H9 (cell line): ENCODE results near the gene MRPS6. TPM values are rescaled to one million over a fixed set of nuclear protein-coding genes. Genes with fewer than 3 reads are reported as not detected.

Experiments
- DNase-seq: peaks from one replicate; pipeline ENCODE4 v3.0.0-alpha.2; 2017
- H2AFZ ChIP-seq: one replicate; pipeline ENCODE4 v1.6.1; 2013; ENCODE audit warnings: mild to moderate bottlenecking, low read length, control low read depth, moderate library complexity
- H2AK5ac ChIP-seq: 2 replicates; pipeline ENCODE4 v1.6.1; 2013; ENCODE audit warnings: low read length, control low read depth, mixed read lengths; ENCODE audit not compliant: insufficient read length
- H2BK120ac ChIP-seq: one replicate; pipeline ENCODE4 v1.6.1; 2013; ENCODE audit warnings: low read depth, mild to moderate bottlenecking, low read length, control low read depth, inconsistent platforms; ENCODE audit not compliant: poor library complexity, severe bottlenecking
- H2BK12ac ChIP-seq: 2 replicates; pipeline ENCODE4 v1.6.1; 2013; ENCODE audit warnings: low read length, control low read depth, mixed read lengths, low read depth; ENCODE audit not compliant: insufficient read length
- H2BK15ac ChIP-seq: 2 replicates; pipeline ENCODE4 v1.6.1; 2013; ENCODE audit warnings: low read depth, low read length, control low read depth
- H2BK20ac ChIP-seq: one replicate; pipeline ENCODE4 v1.6.1; 2013; ENCODE audit warnings: low read depth, mild to moderate bottlenecking, low read length, control low read depth, inconsistent platforms; ENCODE audit not compliant: poor library complexity, severe bottlenecking
- H2BK5ac ChIP-seq: 2 replicates; pipeline ENCODE4 v1.6.1; 2013; ENCODE audit warnings: low read length, control low read depth, mixed read lengths; ENCODE audit not compliant: insufficient read length
- H3K14ac ChIP-seq: 2 replicates; pipeline ENCODE4 v1.6.1; 2013; ENCODE audit warnings: low read length, control low read depth; ENCODE audit not compliant: insufficient read depth
- H3K18ac ChIP-seq: 2 replicates; pipeline ENCODE4 v1.6.1; 2013; ENCODE audit warnings: low read depth, mild to moderate bottlenecking, mixed read lengths, low read length, control low read depth; ENCODE audit not compliant: insufficient read length
- H3K23ac ChIP-seq: 2 replicates; pipeline ENCODE4 v1.6.1; 2013; ENCODE audit warnings: low read length, control low read depth, mixed read lengths, low read depth; ENCODE audit not compliant: insufficient read length
- H3K23me2 ChIP-seq: 2 replicates; pipeline ENCODE4 v1.6.1; 2013; ENCODE audit warnings: low read depth, mild to moderate bottlenecking, mixed read lengths, low read length, control low read depth; ENCODE audit not compliant: insufficient read length, poor library complexity, severe bottlenecking
- H3K27ac ChIP-seq: 2 replicates; pipeline ENCODE4 v1.5.1; 2013; ENCODE audit warnings: low read length, control low read depth, mixed read lengths, low read depth; ENCODE audit not compliant: insufficient read length
- H3K27me3 ChIP-seq: 2 replicates; pipeline ENCODE4 v1.6.1; 2013; ENCODE audit warnings: low read length, control low read depth, inconsistent platforms; ENCODE audit not compliant: insufficient read depth
- H3K4ac ChIP-seq: 2 replicates; pipeline ENCODE4 v1.6.1; 2013; ENCODE audit warnings: low read depth, mild to moderate bottlenecking, control low read depth, inconsistent platforms, low read length, moderate library complexity
- H3K4me1 ChIP-seq: 2 replicates; pipeline ENCODE4 v1.6.1; 2013; ENCODE audit warnings: low read length, control low read depth, inconsistent platforms; ENCODE audit not compliant: insufficient read depth
- H3K4me2 ChIP-seq: 2 replicates; pipeline ENCODE4 v1.6.1; 2013; ENCODE audit warnings: low read length, control low read depth, mixed read lengths; ENCODE audit not compliant: insufficient read length, insufficient read depth
- H3K56ac ChIP-seq: 2 replicates; pipeline ENCODE4 v1.6.1; 2013; ENCODE audit warnings: low read depth, mild to moderate bottlenecking, mixed read lengths, low read length, control low read depth; ENCODE audit not compliant: insufficient read length
- H3K79me1 ChIP-seq: 2 replicates; pipeline ENCODE4 v1.6.1; 2013; ENCODE audit warnings: low read depth, mild to moderate bottlenecking, moderate library complexity, low read length, control low read depth, inconsistent platforms; ENCODE audit not compliant: insufficient read depth, poor library complexity, severe bottlenecking
- H3K79me2 ChIP-seq: 2 replicates; pipeline ENCODE4 v1.6.1; 2013; ENCODE audit warnings: low read length, control low read depth, inconsistent platforms; ENCODE audit not compliant: insufficient read depth
- H3K9ac ChIP-seq: 2 replicates; pipeline ENCODE4 v1.6.1; 2013; ENCODE audit warnings: low read length, control low read depth, mixed read lengths; ENCODE audit not compliant: insufficient read length; ENCODE audit errors: extremely low read depth
- H3K9me3 ChIP-seq: one replicate; pipeline ENCODE4 v1.6.1; 2013; ENCODE audit warnings: low read depth, low read length, inconsistent platforms; ENCODE audit not compliant: control insufficient read depth
- H3T11ph ChIP-seq: one replicate; pipeline ENCODE4 v1.6.1; 2013; ENCODE audit warnings: mild to moderate bottlenecking, low read length, control low read depth, inconsistent platforms
- H4K20me1 ChIP-seq: one replicate; pipeline ENCODE4 v1.6.1; 2013; ENCODE audit not compliant: control insufficient read depth, insufficient read length, insufficient read depth
- H4K5ac ChIP-seq: 2 replicates; pipeline ENCODE4 v1.6.1; 2013; ENCODE audit warnings: low read depth, mild to moderate bottlenecking, mixed read lengths, low read length, control low read depth; ENCODE audit not compliant: insufficient read length
- H4K8ac ChIP-seq: replicated peaks from 2 replicates; pipeline ENCODE4 v1.6.1; 2013; ENCODE audit warnings: low read length, control low read depth, mixed read lengths, low read depth; ENCODE audit not compliant: insufficient read length
- H4K91ac ChIP-seq: 2 replicates; pipeline ENCODE4 v1.6.1; 2013; ENCODE audit warnings: low read depth, mild to moderate bottlenecking, moderate library complexity, mixed read lengths, low read length, control low read depth; ENCODE audit not compliant: insufficient read length
- H3K27ac Mint-ChIP-seq, 3 experiments: 2 replicates in 2 of 3; 3 replicates in 1 of 3; pipeline ENCODE4 v1.8.0; 2020 to 2021; ENCODE audit warnings: mixed read lengths in 3 of 3, mild to moderate bottlenecking in 1 of 3, moderate library complexity in 1 of 3
- H3K27me3 Mint-ChIP-seq: 2 replicates; pipeline ENCODE4 v1.8.0; 2021; ENCODE audit warnings: low read depth, mild to moderate bottlenecking, moderate library complexity, mixed read lengths
- H3K36me3 Mint-ChIP-seq, 3 experiments: 2 replicates in 2 of 3; 3 replicates in 1 of 3; pipeline ENCODE4 v1.8.0; 2020 to 2021; ENCODE audit warnings: low read depth in 3 of 3, mixed read lengths in 3 of 3; ENCODE audit not compliant: insufficient read depth in 1 of 3
- H3K4me1 Mint-ChIP-seq, 2 experiments: 2 replicates each; pipeline ENCODE4 v1.8.0; 2020; ENCODE audit warnings: mixed read lengths in 2 of 2
- H3K4me3 Mint-ChIP-seq, 2 experiments: 2 replicates in 1 of 2; 3 replicates in 1 of 2; pipeline ENCODE4 v1.8.0; 2020 to 2021; ENCODE audit warnings: mild to moderate bottlenecking in 2 of 2, mixed read lengths in 2 of 2, moderate library complexity in 1 of 2
- H3K9me3 Mint-ChIP-seq, 2 experiments: 2 replicates in 1 of 2; 3 replicates in 1 of 2; pipeline ENCODE4 v1.8.0; 2020; ENCODE audit warnings: mild to moderate bottlenecking in 2 of 2, mixed read lengths in 2 of 2, moderate library complexity in 1 of 2
- CTCF ChIP-seq: fragments of 200-600 bp; sonication (generic); conservative IDR thresholded peaks from 3 replicates; pipeline ENCODE4 v1.8.0; 2021; ENCODE audit warnings: antibody characterized with exemption, mild to moderate bottlenecking
- WGBS: extraction: QIAGEN DNeasy Blood & Tissue Kit; methylation state at CpG from one replicate; pipeline ENCODE4 v1.1.7; 2013; ENCODE audit warnings: missing lambda C conversion rate, low lambda C conversion rate, mixed read lengths; ENCODE audit not compliant: insufficient read length; ENCODE audit errors: extremely low coverage; 5-methylcytosine and 5-hydroxymethylcytosine counted together
- total RNA-seq: library from RNA; stranded (reverse); gene quantifications from 2 replicates; pipeline ENCODE4 v1.2.1, GENCODE V29; 2021

The MRPS6 gene
- total RNA-seq, 1 experiment from 2014 or later: 83.2 TPM

- Histone ChIP-seq H2BK120ac (no peak overlapping the region), H3K14ac (no peak overlapping the region), H2BK20ac (no peak overlapping the region), H2BK12ac (no peak overlapping the region), H3K79me2 (no peaks in the 10 kb centered on the region), H4K5ac (no peak overlapping the region), H4K91ac (no peak overlapping the region), H3K18ac (no peak overlapping the region), H4K8ac (no peak overlapping the region), H3K23ac (no peak overlapping the region), H3K23me2 (no peaks in the 10 kb centered on the region), H3K27me3 (peaks cover 3% of the 10 kb centered on the region; the same call in 1 of the 2 replicates), H3T11ph (no peak overlapping the region), H2AFZ (no peak overlapping the region), H3K4me1 (peaks cover 11% of the 10 kb centered on the region; the same call in 1 of the 2 replicates), H3K9me3 (no peaks in the 10 kb centered on the region), H2BK5ac (no peak overlapping the region), H2AK5ac (no peak overlapping the region), H2BK15ac (no peak overlapping the region), H3K9ac (no peak overlapping the region), H3K79me1 (no peaks in the 10 kb centered on the region), H4K20me1 (no peaks in the 10 kb centered on the region), H3K27ac (no peak overlapping the region), H3K4ac (no peak overlapping the region), H3K4me2 (peak overlapping the region; percentile 19), H3K56ac (no peak overlapping the region)
- no CpG with 5 or more reads among the region's 9 CpGs for WGBS
- peaks cover 34 to 39% of the 10 kb centered on the region in 2 experiments for H3K4me1 Mint-ChIP-seq
- no peaks in the 10 kb centered on the region; a peak in 2 of 5 replicates for H3K9me3 Mint-ChIP-seq
- peak overlapping the region in 1 of 3 experiments; percentile 50; a peak in 2 of 7 replicates for H3K27ac Mint-ChIP-seq
- DNase-seq: no peak
- peaks cover 36% of the 10 kb centered on the region for H3K27me3 Mint-ChIP-seq
- no peak for TF ChIP-seq CTCF
- no peaks in the 10 kb centered on the region; a peak in 3 of 7 replicates for H3K36me3 Mint-ChIP-seq
- H3K4me3 Mint-ChIP-seq: peak overlapping the region; percentile 38 to 62
Measured at GRCh38 chr21:34179204-34179935, 106.0 kb downstream of the MRPS6 start.
